Adipose tissue (tissue), 3 donors: ENCODE data around the gene FNDC3A. TPM values are rescaled to one million over a fixed set of nuclear protein-coding genes. Genes with fewer than 3 reads are reported as not detected.
"Not testable (repeated sequence)": the region's sequence is repeated elsewhere in the genome, so short reads cannot be mapped to it uniquely, and the experiment has no call there.

Experiments used
- H3K27ac ChIP-seq: one replicate; pipeline ENCODE4 v1.5.1; 2013; ENCODE audit warnings: low read depth, low read length
- WGBS, 3 donors: extraction: QIAGEN DNeasy Blood & Tissue Kit; methylation state at CpG; one replicate each; pipeline ENCODE4 v1.1.7; 2013; 5-methylcytosine and 5-hydroxymethylcytosine counted together
- polyA plus RNA-seq, 3 donors: library from polyadenylated mRNA; stranded (reverse); fragments of 200-250 nt; gene quantifications; one replicate each; pipeline ENCODE4 v1.2.3, GENCODE V29; 2013
- donor health status: healthy with polysubstance abuse.
- donor health status: Bipolar disorder and iron deficiency.
- donor health status: healthy.

FNDC3A gene
- polyA plus RNA-seq, 3 donors: 12.7 to 23.2 (median 20.7) TPM

- no peak overlapping the region for H3K27ac ChIP-seq
These were observed 47.7 kb downstream of the FNDC3A start for GRCh38 chr13:49023431-49023830.

- H3K27ac ChIP-seq: no peak overlapping the region
- WGBS, 3 donors: 0 to 49% (median 2%) methylated on average over 1 of the region's 1 CpG
These were observed 51.1 kb downstream of the FNDC3A start for GRCh38 chr13:49026851-49027250.

- WGBS, 3 donors: 92 to 99% (median 96%) methylated on average over 2 of the region's 2 CpGs
- no peak overlapping the region for H3K27ac ChIP-seq
These were observed 53.9 kb downstream of the FNDC3A start for GRCh38 chr13:49029570-49029969.

GRCh38 chr13:49030213-49030612, 54.5 kb downstream of the FNDC3A start:
- no peak overlapping the region for H3K27ac ChIP-seq
- WGBS, 3 donors: 78 to 94% (median 92%) methylated on average over 2 of the region's 2 CpGs

- WGBS, 3 donors: 96 to 99% (median 98%) methylated on average over 3 of the region's 3 CpGs
- no peak overlapping the region for H3K27ac ChIP-seq
These were observed 65.2 kb downstream of the FNDC3A start for GRCh38 chr13:49040872-49041271.

- WGBS, 3 donors: 92 to 98% (median 94%) methylated on average over 2 of the region's 2 CpGs
- no peak overlapping the region for H3K27ac ChIP-seq
These were observed 66.8 kb downstream of the FNDC3A start for GRCh38 chr13:49042476-49042875.

GRCh38 chr13:49044008-49044407, 68.3 kb downstream of the FNDC3A start:
- H3K27ac ChIP-seq: no peak overlapping the region
- 65 to 81% (median 67%) methylated on average over 3 of the region's 3 CpGs for WGBS, 3 donors

- 96 to 98% (median 96%) methylated on average over 2 of the region's 2 CpGs for WGBS, 3 donors
- H3K27ac ChIP-seq: no peak overlapping the region
These were observed 69.1 kb downstream of the FNDC3A start for GRCh38 chr13:49044836-49045235.

GRCh38 chr13:49046002-49046401, 70.3 kb downstream of the FNDC3A start:
- 61 to 78% (median 74%) methylated on average over 2 of the region's 2 CpGs for WGBS, 3 donors
- no peak overlapping the region for H3K27ac ChIP-seq

GRCh38 chr13:49046519-49046918, 70.8 kb downstream of the FNDC3A start:
- H3K27ac ChIP-seq: no peak overlapping the region
- 87 to 94% (median 92%) methylated on average over 2 of the region's 2 CpGs for WGBS, 3 donors

GRCh38 chr13:49052813-49053212, 77.1 kb downstream of the FNDC3A start:
- 96 to 99% (median 97%) methylated on average over 6 of the region's 6 CpGs for WGBS, 3 donors

GRCh38 chr13:49053215-49053614, 77.5 kb downstream of the FNDC3A start:
- no peak overlapping the region for H3K27ac ChIP-seq
- WGBS, 3 donors: 96 to 100% (median 98%) methylated on average over 1 of the region's 1 CpG

More at GRCh38 chr13:49052813-49053212, 77.1 kb downstream of the FNDC3A start:
- H3K27ac ChIP-seq: no peak overlapping the region

GRCh38 chr13:49053906-49054305, 78.2 kb downstream of the FNDC3A start:
- H3K27ac ChIP-seq: no peak overlapping the region
- 100% methylated on average over 1 of the region's 1 CpG for WGBS, 3 donors

GRCh38 chr13:49055021-49055420, 79.3 kb downstream of the FNDC3A start:
- H3K27ac ChIP-seq: no peak overlapping the region
- 97 to 98% (median 98%) methylated on average over 4 of the region's 4 CpGs for WGBS, 3 donors

- 55 to 89% (median 83%) methylated on average over 3 of the region's 3 CpGs for WGBS, 3 donors
- no peak overlapping the region for H3K27ac ChIP-seq
These were observed 81.5 kb downstream of the FNDC3A start for GRCh38 chr13:49057176-49057575.

- H3K27ac ChIP-seq: no peak overlapping the region
These were observed 83.0 kb downstream of the FNDC3A start for GRCh38 chr13:49058761-49059160.

- H3K27ac ChIP-seq: no peak overlapping the region
- whole genome bisulfite sequencing, 3 donors: 96 to 97% (median 97%) methylated on average over 3 of the region's 3 CpGs
These were observed 85.1 kb downstream of the FNDC3A start for GRCh38 chr13:49060678-49061387.

GRCh38 chr13:49061388-49061752, 85.7 kb downstream of the FNDC3A start:
- H3K27ac ChIP-seq: not testable (repeated sequence)

GRCh38 chr13:49062297-49062896, 86.7 kb downstream of the FNDC3A start:
- no peak overlapping the region for H3K27ac ChIP-seq
- WGBS, 3 donors: 49 to 71% (median 53%) methylated on average over 3 of the region's 3 CpGs

GRCh38 chr13:49063011-49063410, 87.3 kb downstream of the FNDC3A start:
- H3K27ac ChIP-seq: no peak overlapping the region
